HCT116 (cell line): Measurements from ENCODE around the gene MAPK1IP1L. TPM values are rescaled to one million over a fixed set of nuclear protein-coding genes. Genes with fewer than 3 reads are reported as not detected.

Source experiments
- ATAC-seq: fragments of 200-7000 bp; cut with Tn5 transposase; 2 replicates; pipeline ENCODE4 v1.9.1; 2020; ENCODE audit warnings: mild to moderate bottlenecking, moderate library complexity
- BruUV-seq: library from RNA; stranded (reverse); fragments of 400-500 nt; replicated peaks from 2 replicates; lab custom pipeline; 2021; lab: Mats Ljungman, UMichigan
- CTCF ChIA-PET: fragments of 300-600 bp; sonication (Branson Sonifier 250); formaldehyde crosslinking; loops from one replicate; lab custom pipeline; 2021; ENCODE audit warnings: antibody characterized with exemption; lab: Charles Lee
- POLR2A ChIA-PET: fragments of 300-600, 350-600 bp; sonication (Branson Sonifier 250); formaldehyde crosslinking; loops from one replicate; lab custom pipeline; 2021; ENCODE audit warnings: antibody characterized with exemption; lab: Charles Lee
- RAD21 ChIA-PET, 2 experiments: fragments of 300-600 bp; sonication (Branson Sonifier 250); formaldehyde crosslinking; loops; one replicate each; lab custom pipeline; 2023; ENCODE audit warnings: low total read pairs in 2 of 2; ENCODE audit not compliant: uncharacterized antibody in 2 of 2, unreplicated experiment in 2 of 2, low non-redundant PET in 1 of 2; lab: Charles Lee
- DNase-seq: peaks from one replicate; pipeline ENCODE4 v3.0.0-alpha.2; 2010; ENCODE audit warnings: low read depth, low spot score
- H2AFZ ChIP-seq: fragments of 200-600 bp; shearing (Covaris generic), sonication (generic); 2 replicates; pipeline ENCODE4 v1.6.1; 2017; ENCODE audit warnings: low read depth, mixed run types, mixed read lengths, antibody characterized with exemption, low read length; ENCODE audit not compliant: poor library complexity, severe bottlenecking
- H3K27ac ChIP-seq: 2 replicates; pipeline ENCODE4 v1.5.1; 2012; ENCODE audit warnings: low read depth, low read length
- H3K27me3 ChIP-seq: fragments of 200-600 bp; sonication (generic); 2 replicates; pipeline ENCODE4 v1.6.1; 2016; ENCODE audit warnings: mixed run types, low read length, mixed read lengths; ENCODE audit not compliant: insufficient read depth
- H3K36me3 ChIP-seq, 2 experiments: fragments of 200-500 bp in 1 of 2; fragments of 200-600 bp in 1 of 2; sonication (Bioruptor generic) in 1 of 2; sonication (generic) in 1 of 2; 2 replicates each; pipeline versions ENCODE4 v1.5.1 to v1.6.1; 2014 to 2016; ENCODE audit warnings: low read length in 2 of 2, inconsistent platforms in 1 of 2, mixed read lengths in 1 of 2, mixed run types in 1 of 2; ENCODE audit not compliant: insufficient read depth in 2 of 2, control insufficient read depth in 1 of 2
- H3K4me1 ChIP-seq, 2 experiments: fragments of 200-600 bp in 1 of 2; sonication (generic) in 1 of 2; 2 replicates each; pipeline versions ENCODE4 v1.5.1 to v1.6.1; 2012 to 2017; ENCODE audit warnings: low read length in 2 of 2, inconsistent platforms in 1 of 2, mild to moderate bottlenecking in 1 of 2, mixed read lengths in 1 of 2, mixed run types in 1 of 2, moderate library complexity in 1 of 2; ENCODE audit not compliant: insufficient read depth in 2 of 2, control insufficient read depth in 1 of 2
- H3K4me2 ChIP-seq: fragments of 200-600 bp; sonication (generic); 2 replicates; pipeline ENCODE4 v1.6.1; 2017; ENCODE audit warnings: mixed run types, low read length, mixed read lengths
- H3K4me3 ChIP-seq, 2 experiments: fragments of 200-600 bp in 1 of 2; sonication (generic) in 1 of 2; replicated peaks in 1 of 2; 2 replicates each; pipeline ENCODE4 v1.5.1; 2011 to 2016; ENCODE audit warnings: low read length in 2 of 2, control low read depth in 1 of 2, low read depth in 1 of 2, mild to moderate bottlenecking in 1 of 2, mixed read lengths in 1 of 2, mixed run types in 1 of 2
- H3K79me2 ChIP-seq: fragments of 200-600 bp; sonication (generic); 2 replicates; pipeline ENCODE4 v1.6.1; 2017; ENCODE audit warnings: mild to moderate bottlenecking, mixed run types, low read length, moderate library complexity, mixed read lengths; ENCODE audit not compliant: insufficient read depth
- H3K9ac ChIP-seq: fragments of 200-600 bp; sonication (generic); 2 replicates; pipeline ENCODE4 v1.6.1; 2016; ENCODE audit warnings: low read length, mixed read lengths
- H3K9me2 ChIP-seq: fragments of 200-600 bp; sonication (generic), shearing (Covaris generic); 2 replicates; pipeline ENCODE4 v1.6.1; 2017; ENCODE audit warnings: mixed run types, mild to moderate bottlenecking, moderate library complexity; ENCODE audit not compliant: insufficient read depth
- H3K9me3 ChIP-seq, 2 experiments: fragments of 200-500 bp in 1 of 2; fragments of 200-600 bp in 1 of 2; sonication (Bioruptor generic) in 1 of 2; sonication (generic) in 1 of 2; 2 replicates each; pipeline ENCODE4 v1.6.1; 2014 to 2017; ENCODE audit warnings: low read length in 2 of 2, mixed read lengths in 2 of 2, inconsistent platforms in 1 of 2, low read depth in 1 of 2, mild to moderate bottlenecking in 1 of 2, mixed run types in 1 of 2, moderate library complexity in 1 of 2; ENCODE audit not compliant: control insufficient read depth in 1 of 2, insufficient read depth in 1 of 2
- H4K20me1 ChIP-seq: fragments of 200-600 bp; sonication (generic), shearing (Covaris generic); 2 replicates; pipeline ENCODE4 v1.6.1; 2017; ENCODE audit warnings: mixed run types, mild to moderate bottlenecking, moderate library complexity; ENCODE audit not compliant: insufficient read depth
- CBX3 ChIP-seq: IDR thresholded peaks from 2 replicates; pipeline ENCODE4 v1.6.1; 2012; ENCODE audit warnings: low read depth
- CEBPB ChIP-seq: IDR thresholded peaks from 2 replicates; pipeline ENCODE4 v1.6.1; 2012; ENCODE audit warnings: low read depth
- ELF1 ChIP-seq: IDR thresholded peaks from 2 replicates; pipeline ENCODE4 v1.6.1; 2012; ENCODE audit warnings: low read depth, borderline replicate concordance
- EZH2 ChIP-seq: fragments of 200-600 bp; sonication (generic); IDR thresholded peaks from 2 replicates; pipeline ENCODE4 v1.6.1; 2017; ENCODE audit warnings: antibody characterized with exemption, mixed run types
- JUND ChIP-seq: IDR thresholded peaks from 2 replicates; pipeline ENCODE4 v1.6.1; 2012
- SP1 ChIP-seq: IDR thresholded peaks from 2 replicates; pipeline ENCODE4 v1.6.1; 2012; ENCODE audit warnings: low read depth
- TCF7L2 ChIP-seq: IDR thresholded peaks from 2 replicates; pipeline ENCODE4 v1.7.0; 2011; ENCODE audit warnings: borderline replicate concordance, inconsistent platforms; ENCODE audit not compliant: insufficient read depth, insufficient read length; ENCODE audit errors: extremely low read depth
- intact Hi-C: fragments of 100-400 bp; cut with micrococcal nuclease; formaldehyde crosslinking; loops from 2 replicates; pipeline ENCODE4 v1.10.0; 2022
- total RNA-seq: library from RNA; stranded (reverse); gene quantifications from one replicate; pipeline ENCODE4 v1.2.1, GENCODE V29; 2021; ENCODE audit not compliant: unreplicated experiment
- TF ChIP-seq, protein P1 (sequence below): IDR thresholded peaks from 2 replicates; pipeline ENCODE4 v1.6.1; 2012
- TF ChIP-seq, protein P2 (sequence below): IDR thresholded peaks from 2 replicates; pipeline ENCODE4 v1.6.1; 2012

MAPK1IP1L gene
- total RNA-seq, 1 experiment from 2014 or later: 101 TPM

DNA sequence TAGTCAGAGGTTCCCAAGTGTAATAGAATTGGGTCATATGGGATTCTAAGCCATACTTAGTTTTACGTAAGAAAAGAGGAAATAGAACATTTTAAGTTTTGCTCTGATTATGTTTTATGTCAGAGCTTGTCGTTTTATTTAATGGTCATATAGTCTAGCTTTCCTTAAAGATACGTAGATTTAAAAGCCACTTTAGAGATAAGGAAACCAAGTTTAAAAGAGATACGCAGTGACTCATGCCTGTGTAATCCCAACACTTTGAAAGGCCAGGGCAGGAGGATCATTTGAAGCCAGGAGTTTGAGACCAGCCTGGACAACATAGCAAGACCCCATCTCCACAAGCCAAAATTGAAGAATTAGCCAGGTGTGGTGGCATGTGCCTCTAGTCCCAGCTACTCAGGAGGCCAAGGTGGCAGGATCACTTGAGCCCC, 19.5 kb downstream of the MAPK1IP1L start:
- Histone ChIP-seq H3K27me3 (no peaks in the 10 kb centered on the region), H3K9me2 (no peaks in the 10 kb centered on the region), H3K36me3 (peaks cover 0 to 2% of the 10 kb centered on the region in 2 experiments; a peak in 1 of 4 replicates), H3K79me2 (0 out of 2 replicates have a peak, but pooled peaks cover 4% of the 10 kb centered on the region), H4K20me1 (0 out of 2 replicates have a peak, but pooled peaks cover 4% of the 10 kb centered on the region), H3K4me3 (no peak overlapping the region), H3K27ac (no peak overlapping the region), H3K4me2 (peak overlapping the region; percentile 18; the same call in 1 of the 2 replicates), H3K9me3 (no peaks in the 10 kb centered on the region), H2AFZ (no peak overlapping the region), H3K4me1 (peaks cover 6 to 32% of the 10 kb centered on the region in 2 experiments; a peak in 2 of 4 replicates), H3K9ac (no peak overlapping the region)
- RAD21 ChIA-PET: no interaction called here
- ATAC-seq (peak; percentile 21; the same call in 1 of the 2 replicates), DNase-seq (no peak)
- POLR2A ChIA-PET: interaction anchor here (0.6 kb wide), 1 partner anchor 774 kb away, joined by 5 read pairs; no protein-coding TSS in a partner anchor
- no TSS peak for BruUV-seq
- CTCF ChIA-PET: no interaction called here
- intact Hi-C loops: no loop called here
- TF ChIP-seq CBX3: no peak
- no peak for TF ChIP-seq CEBPB
- TF ChIP-seq, protein P1, sequence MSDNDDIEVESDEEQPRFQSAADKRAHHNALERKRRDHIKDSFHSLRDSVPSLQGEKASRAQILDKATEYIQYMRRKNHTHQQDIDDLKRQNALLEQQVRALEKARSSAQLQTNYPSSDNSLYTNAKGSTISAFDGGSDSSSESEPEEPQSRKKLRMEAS: no peak
- TF ChIP-seq, protein P2, sequence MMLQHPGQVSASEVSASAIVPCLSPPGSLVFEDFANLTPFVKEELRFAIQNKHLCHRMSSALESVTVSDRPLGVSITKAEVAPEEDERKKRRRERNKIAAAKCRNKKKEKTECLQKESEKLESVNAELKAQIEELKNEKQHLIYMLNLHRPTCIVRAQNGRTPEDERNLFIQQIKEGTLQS: no peak
- no peak for TF ChIP-seq ELF1
- TF ChIP-seq EZH2: no peak
- peak; percentile 41; the same call in 1 of the 2 replicates for TF ChIP-seq JUND
- TF ChIP-seq, all 23 proteins: peak for 1

DNA sequence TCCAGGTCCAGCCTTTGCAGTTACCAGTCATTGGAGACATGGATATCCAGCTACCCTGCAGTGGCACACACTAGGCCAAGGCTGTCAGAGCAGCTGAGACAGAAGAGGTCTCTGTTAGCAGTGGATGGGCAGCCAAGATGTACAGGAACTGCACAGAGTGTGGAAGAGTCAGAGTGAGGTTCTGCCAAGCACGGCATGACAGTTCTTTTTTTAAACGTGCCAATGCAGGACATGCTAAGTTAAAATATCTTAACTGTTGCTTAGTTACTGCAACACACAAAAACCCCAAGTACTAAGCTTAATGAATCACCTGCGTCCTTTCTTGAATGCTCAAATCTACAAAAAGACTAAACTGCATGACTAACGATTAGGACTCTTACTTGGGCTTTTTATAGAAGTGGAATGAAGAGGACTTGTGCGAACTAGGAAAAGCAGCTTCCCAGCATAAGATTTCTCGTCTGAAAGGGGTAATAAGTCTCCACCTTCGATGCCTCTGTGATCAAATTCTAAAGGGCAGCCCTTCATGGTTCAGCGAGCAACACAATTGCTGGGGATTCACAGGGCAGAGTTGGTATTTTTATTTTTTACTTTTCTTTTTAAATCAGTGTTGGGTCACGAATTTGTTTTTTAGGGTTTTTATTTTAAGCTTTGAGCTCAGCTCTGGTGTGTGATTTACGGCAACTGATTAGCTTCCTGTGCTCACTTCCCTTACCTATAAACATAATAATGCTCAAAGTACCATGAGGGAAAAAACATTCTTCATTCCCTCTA, 20.6 kb downstream of the MAPK1IP1L start:
- CTCF ChIA-PET: interaction anchor here (0.8 to 1.2 kb wide), 2 partner anchors 18 to 21 kb away, joined by 3 to 4 read pairs; no protein-coding TSS in a partner anchor
- peaks cover 9 to 41% of the 10 kb centered on the region in 2 experiments; a peak in 3 of 4 replicates for H3K4me1 ChIP-seq

More for the DNA sequence above, 20.6 kb downstream of the MAPK1IP1L start:
- no peaks in the 10 kb centered on the region for H3K27me3 ChIP-seq
- POLR2A ChIA-PET: no interaction called here
- H3K4me3 ChIP-seq: no peak overlapping the region
- RAD21 ChIA-PET: no interaction called here
- H3K36me3 ChIP-seq: no peaks in the 10 kb centered on the region
- intact Hi-C loops: no loop called here
- no TSS peak for BruUV-seq
- ATAC-seq: no peak
- no peak overlapping the region for H3K4me2 ChIP-seq
- no peaks in the 10 kb centered on the region for H3K9me3 ChIP-seq
- no peak overlapping the region for H2AFZ ChIP-seq
- 0 out of 2 replicates have a peak, but pooled peaks cover 4% of the 10 kb centered on the region for H4K20me1 ChIP-seq
- H3K9ac ChIP-seq: no peak overlapping the region
- 0 out of 2 replicates have a peak, but pooled peaks cover 4% of the 10 kb centered on the region for H3K79me2 ChIP-seq
- H3K27ac ChIP-seq: no peak overlapping the region
- H3K9me2 ChIP-seq: no peaks in the 10 kb centered on the region
- DNase-seq: no peak
- TF ChIP-seq, protein P1: no peak
- no peak for TF ChIP-seq TCF7L2
- TF ChIP-seq SP1: no peak
